CD4-positive, alpha-beta T cell (primary cell): ENCODE results near the gene ZSWIM1. TPM values are rescaled to one million over a fixed set of nuclear protein-coding genes. Genes with fewer than 3 reads are reported as not detected.

ENCODE experiments used
- ATAC-seq: fragments of 200-7000 bp; cut with Tn5 transposase; one replicate; pipeline ENCODE4 v1.10.0; 2022; ENCODE audit warnings: mild to moderate bottlenecking; ENCODE audit not compliant: poor library complexity
- CTCF ChIA-PET: fragments of 350-600 bp; sonication (Branson Sonifier 250); formaldehyde crosslinking; loops from one replicate; lab custom pipeline; 2021; ENCODE audit warnings: antibody characterized with exemption, inconsistent platforms; lab: Charles Lee
- POLR2A ChIA-PET: fragments of 350-600 bp; sonication (Branson Sonifier 250); formaldehyde crosslinking; loops from one replicate; lab custom pipeline; 2021; ENCODE audit warnings: antibody characterized with exemption, inconsistent platforms; lab: Charles Lee
- DNase-seq, 14 experiments: peaks; one replicate each; pipeline ENCODE4 v3.0.0-alpha.2; 2013 to 2020; ENCODE audit warnings: mixed read lengths in 2 of 14
- H3K27ac ChIP-seq, 2 donors: one replicate each; pipeline versions ENCODE4 v1.5.1 to v1.7.0; 2013; ENCODE audit warnings: low read length in 2 of 2, low read depth in 1 of 2, mild to moderate bottlenecking in 1 of 2
- H3K27me3 ChIP-seq, 2 experiments: 1 replicate in 1 of 2; 2 replicates in 1 of 2; pipeline versions ENCODE4 v1.6.1 to v1.7.0; 2013; ENCODE audit warnings: low read length in 2 of 2, control low read depth in 1 of 2, mild to moderate bottlenecking in 1 of 2, moderate library complexity in 1 of 2; ENCODE audit not compliant: insufficient read depth in 2 of 2, control insufficient read depth in 1 of 2
- H3K36me3 ChIP-seq: one replicate; pipeline ENCODE4 v1.6.1; 2013; ENCODE audit warnings: low read length, control low read depth; ENCODE audit not compliant: insufficient read depth
- H3K4me1 ChIP-seq: one replicate; pipeline ENCODE4 v1.6.1; 2013; ENCODE audit warnings: low read length, control low read depth; ENCODE audit not compliant: insufficient read depth
- H3K4me3 ChIP-seq: one replicate; pipeline ENCODE4 v1.5.1; 2013; ENCODE audit warnings: mild to moderate bottlenecking, low read length, moderate library complexity
- H3K9me3 ChIP-seq, 2 experiments: 1 replicate in 1 of 2; 2 replicates in 1 of 2; pipeline versions ENCODE4 v1.6.1 to v1.7.0; 2013; ENCODE audit warnings: low read length in 2 of 2, mild to moderate bottlenecking in 2 of 2, control low read depth in 1 of 2, moderate library complexity in 1 of 2; ENCODE audit not compliant: control insufficient read depth in 1 of 2, insufficient read depth in 1 of 2
- H3K27ac Mint-ChIP-seq: one replicate; pipeline ENCODE4 v1.8.0; 2020; ENCODE audit warnings: mixed read lengths
- H3K27me3 Mint-ChIP-seq: one replicate; pipeline ENCODE4 v1.8.0; 2021; ENCODE audit warnings: mixed read lengths
- H3K36me3 Mint-ChIP-seq: one replicate; pipeline ENCODE4 v1.8.0; 2021; ENCODE audit warnings: low read depth, mixed read lengths
- H3K4me1 Mint-ChIP-seq: one replicate; pipeline ENCODE4 v1.8.0; 2021; ENCODE audit warnings: low read depth, mixed read lengths
- H3K4me3 Mint-ChIP-seq: one replicate; pipeline ENCODE4 v1.8.0; 2020; ENCODE audit warnings: mild to moderate bottlenecking, mixed read lengths
- H3K9me3 Mint-ChIP-seq: one replicate; pipeline ENCODE4 v1.8.0; 2020; ENCODE audit warnings: mixed read lengths
- CTCF ChIP-seq: fragments of 200-600 bp; IDR thresholded peaks from one replicate; pipeline ENCODE4 v1.8.0; 2022; ENCODE audit warnings: antibody characterized with exemption, mild to moderate bottlenecking
- intact Hi-C, 2 experiments: fragments of 100-400 bp; cut with DNase I in 1 of 2; cut with micrococcal nuclease in 1 of 2; formaldehyde crosslinking; loops; one replicate each; pipeline versions ENCODE4 v1.15.1 to v1.9.0; 2023 to 2025; cut with DNase I, micrococcal nuclease
- total RNA-seq, 174 experiments: library from RNA in 2 of 174; stranded (reverse) in 2 of 174; gene quantifications; one replicate each; pipeline ENCODE4 v1.2.3 and lab custom pipeline; 2021 to 2026

The ZSWIM1 gene
- total RNA-seq, 2 experiments from 2014 or later, result 9.3 to 10.7 TPM

DNA sequence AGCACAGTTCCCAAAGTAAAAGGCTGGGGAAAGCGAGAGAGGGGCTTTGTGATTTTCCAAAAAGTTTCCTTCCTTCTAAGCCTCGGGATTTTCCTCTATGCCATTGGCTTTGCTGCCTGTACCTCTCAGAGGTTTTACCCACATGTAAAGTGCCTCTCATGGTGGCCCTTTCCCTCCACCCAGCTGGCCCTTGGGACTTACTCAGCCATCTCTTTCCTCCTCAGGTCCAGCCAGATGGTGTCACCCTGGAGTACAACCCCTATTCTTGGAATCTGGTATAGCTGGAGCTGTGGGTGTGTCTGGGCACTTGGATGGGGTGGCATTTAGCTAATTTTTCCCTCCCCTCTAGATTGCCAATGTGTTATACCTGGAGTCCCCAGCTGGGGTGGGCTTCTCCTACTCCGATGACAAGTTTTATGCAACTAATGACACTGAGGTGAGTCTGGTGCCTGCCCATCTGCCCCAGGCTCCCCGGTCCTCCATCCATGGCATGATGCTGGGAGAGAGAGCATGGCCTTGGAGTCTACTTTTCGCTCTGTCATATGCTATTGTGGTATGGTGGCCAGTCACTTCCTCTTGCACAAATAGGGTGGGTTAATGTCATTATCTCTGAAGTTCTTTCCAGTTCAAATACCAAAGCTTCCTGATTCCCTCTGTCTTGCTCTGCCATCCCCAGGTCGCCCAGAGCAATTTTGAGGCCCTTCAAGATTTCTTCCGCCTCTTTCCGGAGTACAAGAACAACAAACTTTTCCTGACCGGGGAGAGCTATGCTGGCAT, 11.2 kb downstream of the ZSWIM1 start:
- H3K36me3 Mint-ChIP-seq, result peaks cover 36% of the 10 kb centered on the region
- ChIA-PET POLR2A (interaction anchor here (1.1 to 8.2 kb wide), 8 partner anchors 11 to 93 kb away, joined by 3 to 105 read pairs (median 12); partner anchors contain the start of genes ACOT8, PCIF1, SNX21 and UBE2C), CTCF (interaction anchor here (2.1 kb wide), 1 partner anchor 78 kb away, joined by 6 read pairs; no protein-coding TSS in a partner anchor)
- peak overlapping the region; percentile 96 for H3K4me3 Mint-ChIP-seq
- DNase-seq (no peak), ATAC-seq (no peak)
- peaks cover 51% of the 10 kb centered on the region for H3K4me1 ChIP-seq
- peaks cover 45% of the 10 kb centered on the region for H3K4me1 Mint-ChIP-seq
- H3K36me3 ChIP-seq, result peaks cover 43% of the 10 kb centered on the region
- H3K27ac Mint-ChIP-seq, result peak overlapping the region; percentile 84
- intact Hi-C loops, result loop anchor here (5.0 kb wide), 2 partner anchors 35 to 80 kb away; partner anchors contain the start of genes ACOT8 (in 1 of the 2), UBE2C (in 1 of the 2) and ZSWIM3 (in 1 of the 2)
- H3K9me3 Mint-ChIP-seq, result no peaks in the 10 kb centered on the region
- no peaks in the 10 kb centered on the region for H3K9me3 ChIP-seq
- H3K4me3 ChIP-seq, result peak overlapping the region; percentile 93
- no peaks in the 10 kb centered on the region for H3K27me3 ChIP-seq
- peak overlapping the region in 1 of 2 donors; percentile 40 for H3K27ac ChIP-seq
- TF ChIP-seq CTCF, result no peak
- no peaks in the 10 kb centered on the region for H3K27me3 Mint-ChIP-seq

- ChIA-PET POLR2A (interaction anchor here (1.1 to 8.2 kb wide), 6 partner anchors 11 to 80 kb away, joined by 3 to 105 read pairs (median 12); partner anchors contain the start of genes ACOT8, PCIF1, SNX21 and UBE2C), CTCF (interaction anchor here (0.6 to 2.1 kb wide), 3 partner anchors 29 to 77 kb away, joined by 3 to 6 read pairs (median 3); partner anchors contain the start of gene PCIF1)
- Histone ChIP-seq H3K36me3 (peaks cover 47% of the 10 kb centered on the region), H3K4me3 (peak overlapping the region; percentile 5), H3K4me1 (peaks cover 51% of the 10 kb centered on the region), H3K9me3 (no peaks in the 10 kb centered on the region), H3K27me3 (no peaks in the 10 kb centered on the region), H3K27ac (peak overlapping the region in 1 of 2 donors; percentile 40)
- H3K4me1 Mint-ChIP-seq, result peaks cover 45% of the 10 kb centered on the region
- H3K27me3 Mint-ChIP-seq, result no peaks in the 10 kb centered on the region
- peak in 7 of 14 experiments; percentile 17 to 47 (median 23) for DNase-seq
- intact Hi-C loops, result loop anchor here (5.0 kb wide), 2 partner anchors 36 to 81 kb away; partner anchors contain the start of genes ACOT8 (in 1 of the 2), UBE2C (in 1 of the 2) and ZSWIM3 (in 1 of the 2)
- no peak for ATAC-seq
- TF ChIP-seq CTCF, result no peak
- peak overlapping the region; percentile 96 for H3K4me3 Mint-ChIP-seq
- H3K27ac Mint-ChIP-seq, result peak overlapping the region; percentile 84
- peaks cover 39% of the 10 kb centered on the region for H3K36me3 Mint-ChIP-seq
- H3K9me3 Mint-ChIP-seq, result no peaks in the 10 kb centered on the region
Measured at GRCh38 chr20:45892828-45893500, 11.9 kb downstream of the ZSWIM1 start.

GRCh38 chr20:45893831-45894230, 12.8 kb downstream of the ZSWIM1 start:
- ATAC-seq, result no peak
- no peak overlapping the region for H3K4me3 ChIP-seq
- ChIA-PET CTCF (interaction anchor here (2.1 kb wide), 1 partner anchor 76 kb away, joined by 6 read pairs; no protein-coding TSS in a partner anchor), POLR2A (interaction anchor here (5.5 to 8.2 kb wide), 2 partner anchors 13 to 41 kb away, joined by 78 to 105 read pairs; partner anchors contain the start of genes PCIF1 and ZSWIM1)
- no peak for DNase-seq
- no peak for TF ChIP-seq CTCF
- Mint-ChIP-seq H3K9me3 (no peaks in the 10 kb centered on the region), H3K4me1 (peaks cover 44% of the 10 kb centered on the region), H3K27ac (no peak overlapping the region), H3K4me3 (peak overlapping the region; percentile 51), H3K36me3 (peaks cover 46% of the 10 kb centered on the region), H3K27me3 (no peaks in the 10 kb centered on the region)
- H3K9me3 ChIP-seq, result no peaks in the 10 kb centered on the region
- H3K27ac ChIP-seq, result no peak overlapping the region
- H3K36me3 ChIP-seq, result peaks cover 54% of the 10 kb centered on the region
- intact Hi-C loops, result loop anchor here (5.0 kb wide), 2 partner anchors 37 to 82 kb away; partner anchors contain the start of genes ACOT8 (in 1 of the 2), UBE2C (in 1 of the 2) and ZSWIM3 (in 1 of the 2)
- peaks cover 51% of the 10 kb centered on the region for H3K4me1 ChIP-seq
- no peaks in the 10 kb centered on the region for H3K27me3 ChIP-seq
